Fibroblast of the aortic adventitia (primary cell): ENCODE data around the gene BMP5. TPM values are rescaled to one million over a fixed set of nuclear protein-coding genes. Genes with fewer than 3 reads are reported as not detected.
A peak's percentile ranks its signal among the peaks of the same experiment; 100 is the strongest.

ENCODE experiments used
- DNase-seq: peaks from one replicate; pipeline ENCODE4 v3.0.0-alpha.2; 2010; ENCODE audit warnings: low read depth
- H3K4me3 ChIP-seq: 2 replicates; pipeline ENCODE4 v1.5.1; 2011; ENCODE audit warnings: low read depth, mild to moderate bottlenecking, control low read depth, low read length, moderate library complexity
- total RNA-seq: library from RNA; depleted of rRNA; stranded (reverse); fragments of >200 nt; gene quantifications from 2 replicates; pipeline ENCODE4 v1.2.3, GENCODE V29; 2012; ENCODE audit warnings: low replicate concordance
- TF ChIP-seq, protein P1 (sequence below): IDR thresholded peaks from 2 replicates; pipeline ENCODE4 v1.5.1; 2011; ENCODE audit warnings: mild to moderate bottlenecking, low read length, control low read depth, inconsistent platforms; ENCODE audit not compliant: insufficient read depth

The BMP5 gene
- total RNA-seq, 1 donor, result not detected

DNA sequence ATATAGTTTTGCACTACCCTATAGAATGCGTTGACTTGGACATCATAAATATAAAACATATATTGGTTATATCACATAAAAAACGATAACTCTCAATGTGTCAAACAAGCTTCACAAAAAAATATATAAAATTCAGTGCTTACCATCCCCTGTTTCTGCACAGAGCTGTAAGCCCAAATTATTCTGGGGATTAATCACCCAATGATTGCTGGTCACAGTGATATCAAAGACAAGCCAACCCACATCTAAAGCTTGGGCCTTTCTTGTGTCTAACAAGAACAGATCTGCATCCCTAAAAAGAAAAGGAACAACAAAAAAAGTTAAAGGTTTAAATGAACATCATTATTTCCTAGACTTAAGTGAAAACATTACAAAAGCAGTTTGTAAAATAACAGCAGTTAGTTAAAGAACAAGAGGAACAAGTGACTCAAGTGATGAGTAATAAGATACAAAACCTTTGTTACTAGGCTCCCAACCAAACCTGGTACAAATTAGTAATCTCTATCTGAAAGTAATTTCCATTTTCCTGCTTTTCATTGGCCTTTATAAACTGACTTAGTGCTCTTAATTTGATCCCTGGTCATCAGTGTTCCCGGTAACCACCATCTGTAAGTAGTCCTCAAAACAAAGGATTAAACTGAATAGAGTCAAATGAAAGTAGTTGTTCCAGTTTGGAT, 81.1 kb downstream of the BMP5 start:
- DNase-seq, result peak; percentile 55
- TF ChIP-seq, protein P1, sequence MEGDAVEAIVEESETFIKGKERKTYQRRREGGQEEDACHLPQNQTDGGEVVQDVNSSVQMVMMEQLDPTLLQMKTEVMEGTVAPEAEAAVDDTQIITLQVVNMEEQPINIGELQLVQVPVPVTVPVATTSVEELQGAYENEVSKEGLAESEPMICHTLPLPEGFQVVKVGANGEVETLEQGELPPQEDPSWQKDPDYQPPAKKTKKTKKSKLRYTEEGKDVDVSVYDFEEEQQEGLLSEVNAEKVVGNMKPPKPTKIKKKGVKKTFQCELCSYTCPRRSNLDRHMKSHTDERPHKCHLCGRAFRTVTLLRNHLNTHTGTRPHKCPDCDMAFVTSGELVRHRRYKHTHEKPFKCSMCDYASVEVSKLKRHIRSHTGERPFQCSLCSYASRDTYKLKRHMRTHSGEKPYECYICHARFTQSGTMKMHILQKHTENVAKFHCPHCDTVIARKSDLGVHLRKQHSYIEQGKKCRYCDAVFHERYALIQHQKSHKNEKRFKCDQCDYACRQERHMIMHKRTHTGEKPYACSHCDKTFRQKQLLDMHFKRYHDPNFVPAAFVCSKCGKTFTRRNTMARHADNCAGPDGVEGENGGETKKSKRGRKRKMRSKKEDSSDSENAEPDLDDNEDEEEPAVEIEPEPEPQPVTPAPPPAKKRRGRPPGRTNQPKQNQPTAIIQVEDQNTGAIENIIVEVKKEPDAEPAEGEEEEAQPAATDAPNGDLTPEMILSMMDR, result no peak
- no peak overlapping the region for H3K4me3 ChIP-seq

DNA sequence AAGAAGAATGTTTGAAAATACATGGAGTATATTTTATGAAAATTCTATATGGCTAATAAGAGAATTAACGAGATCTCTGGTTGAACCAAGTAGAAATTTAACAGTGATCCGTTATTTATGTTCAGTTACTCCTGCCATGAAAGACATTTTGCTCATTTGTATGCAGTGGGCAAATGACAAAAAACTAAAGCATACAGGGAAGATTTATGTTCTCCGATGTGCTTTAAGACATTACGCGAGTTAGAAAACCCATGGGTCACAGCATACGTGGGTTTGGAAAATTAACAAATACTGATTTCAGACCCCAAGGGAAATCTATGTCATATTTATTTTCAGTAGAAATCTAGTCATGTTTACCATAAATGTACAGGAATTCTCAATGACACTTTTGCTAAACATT, 90.1 kb downstream of the BMP5 start:
- no peak for DNase-seq
- no peak overlapping the region for H3K4me3 ChIP-seq
- TF ChIP-seq, protein P1, result no peak

DNA sequence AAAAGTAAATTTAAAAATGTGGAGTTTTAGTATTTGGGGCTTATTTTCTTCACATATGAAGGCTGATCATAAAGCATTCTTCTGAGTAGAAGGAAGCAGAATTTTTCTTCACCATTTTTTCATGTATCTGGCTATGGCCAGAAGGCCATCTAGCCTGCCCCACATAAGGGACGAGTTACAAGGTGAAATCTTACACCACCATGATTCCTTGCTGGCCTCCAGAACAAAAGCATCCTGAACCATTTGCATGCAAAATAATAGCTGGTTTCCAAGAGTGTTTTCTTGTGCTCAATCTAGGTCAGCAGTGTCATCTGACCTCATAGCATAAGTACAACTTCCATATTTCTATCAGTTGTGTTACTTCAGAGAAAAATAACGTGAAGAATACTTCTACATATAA, 93.1 kb downstream of the BMP5 start:
- H3K4me3 ChIP-seq, result no peak overlapping the region
- TF ChIP-seq, protein P1, result no peak
- no peak for DNase-seq

DNA sequence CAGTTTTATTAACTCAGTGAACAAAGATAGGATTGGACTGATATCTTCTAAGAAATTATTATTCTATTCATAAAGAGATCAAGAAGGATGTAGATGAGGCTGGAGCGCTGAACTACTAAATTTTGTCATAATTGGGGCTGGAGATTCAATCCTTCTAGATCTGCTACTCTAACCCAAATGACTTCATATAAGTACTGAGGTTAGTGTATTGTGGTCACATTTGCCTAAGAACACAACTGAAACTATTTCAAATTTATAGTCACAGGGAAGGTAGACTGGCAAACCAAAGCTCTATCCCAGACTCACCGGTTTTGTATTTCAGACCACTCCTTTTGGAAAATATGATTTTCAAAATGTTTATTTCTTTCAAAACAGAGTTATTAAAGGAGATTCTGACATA, 96.7 kb downstream of the BMP5 start:
- TF ChIP-seq, protein P1, result no peak
- no peak for DNase-seq
- H3K4me3 ChIP-seq, result no peak overlapping the region

DNA sequence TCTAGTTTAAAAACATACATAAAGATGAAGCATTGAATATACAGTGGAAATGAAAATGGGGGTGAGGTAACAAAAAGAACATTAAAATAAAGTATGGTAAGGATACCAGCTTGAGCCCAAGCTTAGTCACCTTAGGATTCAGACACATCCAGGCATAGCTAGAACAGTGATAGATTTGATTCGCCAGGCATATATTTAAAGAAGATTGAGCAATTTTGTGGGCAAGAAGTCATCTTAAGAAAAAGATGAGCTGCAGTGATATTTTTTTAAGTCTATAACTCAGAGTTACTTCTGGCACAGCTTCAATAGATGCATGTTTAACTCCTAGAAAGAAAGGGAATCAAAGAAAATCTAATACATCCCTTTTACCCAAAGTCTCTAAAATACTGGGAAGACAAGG, 97.9 kb downstream of the BMP5 start:
- TF ChIP-seq, protein P1, result no peak
- H3K4me3 ChIP-seq, result no peak overlapping the region
- no peak for DNase-seq

DNA sequence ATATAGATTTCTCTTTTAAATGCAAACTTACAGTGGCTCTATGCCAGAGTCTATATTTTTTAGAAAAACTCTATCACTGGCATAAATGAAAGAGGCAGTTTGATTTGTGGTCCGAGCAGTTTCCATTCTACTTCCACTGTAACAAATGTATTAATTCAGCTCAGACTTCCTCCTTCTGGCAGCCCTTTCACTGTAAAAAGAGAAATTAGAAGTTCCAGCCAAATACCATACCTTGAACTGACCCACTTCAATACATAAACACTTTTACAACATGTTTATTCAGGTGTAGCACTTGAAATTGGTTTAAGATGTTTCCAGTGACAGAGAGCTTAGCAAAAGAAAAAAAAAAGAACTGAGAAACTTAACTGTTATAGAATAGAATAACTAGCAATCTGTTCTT, 99.3 kb downstream of the BMP5 start:
- TF ChIP-seq, protein P1, result no peak
- no peak for DNase-seq

DNA sequence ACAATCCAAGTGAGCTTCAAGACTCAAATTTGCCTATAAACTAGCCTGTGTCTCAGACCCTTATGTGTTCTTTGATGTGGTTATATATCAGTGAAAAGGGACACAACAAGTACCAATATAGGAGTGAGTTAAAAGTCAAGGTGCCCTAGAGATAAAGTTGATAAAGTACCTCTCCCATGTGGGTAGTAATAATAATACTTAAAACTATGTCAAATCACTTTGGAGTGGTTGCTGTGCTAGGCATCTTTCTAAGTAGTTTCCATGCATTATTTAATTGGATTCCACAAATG, 100.4 kb downstream of the BMP5 start:
- no peak overlapping the region for H3K4me3 ChIP-seq
- TF ChIP-seq, protein P1, result no peak
- no peak for DNase-seq

More for the DNA sequence above, 99.3 kb downstream of the BMP5 start:
- H3K4me3 ChIP-seq, result no peak overlapping the region
